Measurements from ENCODE around the gene IQCM.
"Not testable (repeated sequence)": the region's sequence is repeated elsewhere in the genome, so short reads cannot be mapped to it uniquely, and the experiment has no call there.

Gene IQCM

GRCh38 chr4:149426461-149426860 lies 389.2 kb downstream of the IQCM start:
- no peak for DNase-seq

GRCh38 chr4:149409555-149409962 lies 406.1 kb downstream of the IQCM start:
- DNase-seq, result no peak

GRCh38 chr4:149409146-149409545 lies 406.5 kb downstream of the IQCM start:
- peak; percentile 73 for DNase-seq

DNA sequence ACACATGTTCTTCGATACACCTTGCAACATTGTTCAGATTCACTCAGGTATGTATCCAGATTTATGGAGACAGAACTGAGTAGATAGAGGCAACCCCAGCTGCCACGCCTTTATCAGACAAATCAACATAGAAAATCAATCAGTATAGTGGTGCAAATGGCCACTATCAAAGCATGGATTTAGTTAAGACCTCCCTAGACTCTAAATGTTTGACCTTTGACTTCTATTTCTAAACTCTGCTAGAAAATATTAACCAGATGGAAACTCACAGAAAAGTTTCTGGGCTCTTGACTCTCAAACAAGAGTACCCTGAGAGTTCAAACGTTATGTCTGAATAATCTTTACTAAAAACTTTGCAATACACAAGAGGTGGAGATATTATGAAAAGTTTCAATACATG lies 411.5 kb downstream of the IQCM start:
- no peak for DNase-seq

- DNase-seq, result peak; percentile 3
Measured at GRCh38 chr4:149403081-149403480, 412.6 kb downstream of the IQCM start.

GRCh38 chr4:149398993-149399392 lies 416.6 kb downstream of the IQCM start:
- no peak for DNase-seq

DNA sequence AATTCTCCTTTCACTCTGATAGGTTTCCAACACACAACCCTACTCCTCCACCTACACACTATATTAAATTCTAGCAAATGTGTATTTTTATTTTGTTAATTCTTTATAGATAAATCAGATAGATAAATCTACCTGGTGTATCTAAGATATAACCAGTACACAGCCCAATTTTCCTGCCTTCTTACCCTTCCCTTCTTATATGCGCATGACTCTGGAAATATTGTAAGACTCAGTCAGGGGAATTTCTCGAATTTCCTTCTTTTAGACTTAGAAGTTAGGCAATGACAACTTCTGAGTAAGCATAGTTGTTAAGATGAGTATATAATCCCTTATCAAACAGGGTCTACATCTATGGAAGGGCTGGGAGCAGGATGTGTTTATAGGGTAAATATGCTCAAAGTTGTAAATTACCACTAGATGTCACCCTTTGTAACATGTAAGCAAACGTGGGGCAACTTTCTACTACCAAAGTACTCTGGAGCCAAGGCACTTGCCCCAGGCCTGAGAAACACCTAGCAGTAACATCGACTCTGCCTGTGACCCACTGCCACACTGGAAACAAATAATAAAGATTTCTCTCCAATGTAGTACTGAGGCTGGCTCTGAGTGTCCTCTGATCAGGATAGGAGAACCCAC lies 444.7 kb downstream of the IQCM start:
- DNase-seq, result peak; percentile 53

DNA sequence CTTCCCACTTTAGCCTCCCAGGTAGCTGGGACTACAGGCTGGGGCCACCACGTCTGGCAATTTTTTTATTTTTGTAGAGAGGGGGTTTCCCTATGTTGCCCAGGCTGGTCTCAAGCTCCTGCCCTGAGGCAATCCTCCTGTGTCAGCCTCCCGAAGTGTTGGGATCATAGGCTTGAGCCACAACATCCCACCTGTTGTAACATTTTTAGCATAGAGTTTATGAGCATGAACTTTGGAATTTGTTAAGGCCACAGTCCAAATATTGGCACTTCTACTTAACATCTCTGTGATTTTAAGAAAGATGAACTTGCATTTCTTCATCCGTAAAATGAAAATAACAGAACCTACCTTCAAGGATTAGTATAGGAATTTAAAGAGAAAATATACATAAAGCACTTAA lies 445.6 kb downstream of the IQCM start:
- no peak for DNase-seq

DNA sequence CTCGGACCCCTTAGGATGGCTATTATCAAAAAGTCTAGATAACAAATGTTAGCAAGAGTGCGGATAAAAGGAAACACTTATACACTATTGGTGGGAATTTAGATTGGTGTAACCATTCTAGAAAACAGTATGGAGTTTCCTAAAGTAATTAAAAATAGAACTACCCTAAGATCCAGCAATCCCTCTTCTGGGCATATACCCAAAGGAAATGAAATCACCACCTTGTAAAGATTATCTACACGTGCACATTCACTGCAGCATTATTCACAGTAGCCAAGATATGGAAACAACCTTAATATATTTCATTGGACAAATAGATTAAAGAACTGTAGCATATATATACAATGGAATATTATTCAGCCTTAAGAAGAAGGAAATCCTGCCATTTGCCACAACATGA lies 462.4 kb downstream of the IQCM start:
- DNase-seq, result no peak

DNA sequence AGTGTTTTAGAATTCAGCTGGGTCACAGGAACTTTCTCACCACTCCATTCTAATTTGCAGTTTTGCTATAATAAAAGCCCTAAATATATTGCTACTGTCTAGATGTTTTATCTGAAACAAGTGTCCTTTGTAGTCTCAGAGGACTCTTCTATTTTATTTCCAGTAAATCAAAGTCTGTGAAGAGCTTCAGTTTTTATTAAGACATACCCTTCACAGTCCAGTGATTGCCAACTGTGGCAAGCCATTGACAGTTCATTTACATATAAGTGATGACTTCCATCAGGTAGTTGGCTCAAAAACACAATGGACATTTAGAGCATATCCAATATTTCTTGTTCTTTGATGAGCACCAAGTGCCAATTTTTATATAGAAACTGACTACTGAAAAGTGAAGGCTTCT lies 466.1 kb downstream of the IQCM start:
- no peak for DNase-seq

DNA sequence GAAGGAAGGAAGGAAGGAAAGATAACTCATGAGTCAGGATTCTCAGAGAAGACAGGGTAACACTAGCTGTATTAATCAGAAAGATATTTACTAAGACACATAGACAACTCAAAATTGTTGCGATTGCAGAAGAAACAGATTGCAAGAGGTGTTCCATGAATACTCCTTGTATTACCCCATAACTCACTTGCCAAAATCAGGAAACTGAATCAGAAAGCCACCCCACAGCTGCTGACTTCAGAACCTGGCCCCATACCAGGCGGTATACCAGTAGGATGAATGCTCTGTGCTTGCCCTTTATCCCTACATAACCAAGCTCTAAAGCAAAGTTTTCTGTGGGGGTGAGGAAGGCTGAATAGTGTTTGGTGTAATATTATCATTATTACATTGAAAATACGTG lies 468.5 kb downstream of the IQCM start:
- no peak for DNase-seq

DNA sequence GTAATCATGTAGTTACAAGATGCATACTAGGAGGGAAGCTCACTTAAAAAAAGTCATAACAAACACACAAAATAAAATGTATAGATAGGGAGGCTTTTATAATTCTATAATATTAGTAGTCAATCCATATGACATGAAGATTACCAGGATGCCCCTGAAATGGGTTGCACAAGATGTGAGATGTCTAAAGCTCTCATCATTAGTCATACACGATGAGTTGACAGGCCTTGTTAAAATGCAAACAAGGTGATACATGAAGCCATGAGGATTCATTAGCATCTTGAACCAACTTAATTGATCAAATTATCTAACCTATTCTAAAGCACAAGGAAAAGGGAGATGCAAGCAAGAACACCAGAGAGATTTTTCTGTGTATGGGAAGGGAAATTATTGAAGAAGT lies 470.2 kb downstream of the IQCM start:
- DNase-seq, result no peak

DNA sequence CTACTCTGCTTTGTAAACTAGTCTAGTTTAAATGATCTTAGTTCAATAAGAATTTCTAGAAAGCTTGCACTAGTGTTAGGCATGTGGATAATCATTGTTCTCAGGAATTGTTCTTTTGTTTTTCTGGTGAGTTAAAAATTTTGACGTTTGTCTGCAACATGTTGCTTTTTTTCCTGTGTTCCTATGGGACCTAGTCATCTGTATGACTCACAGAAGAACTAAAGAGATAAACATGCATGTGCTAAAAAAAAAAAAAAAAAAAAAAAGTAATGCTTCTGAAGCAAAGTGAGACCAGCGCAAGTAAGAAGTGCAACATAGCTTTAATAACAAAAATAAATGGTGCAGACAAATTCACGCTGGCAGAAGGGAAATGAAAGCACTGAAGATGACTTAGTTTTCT lies 471.2 kb downstream of the IQCM start:
- peak; percentile 23 for DNase-seq

GRCh38 chr4:149343614-149344013 lies 472.0 kb downstream of the IQCM start:
- no peak for DNase-seq

DNA sequence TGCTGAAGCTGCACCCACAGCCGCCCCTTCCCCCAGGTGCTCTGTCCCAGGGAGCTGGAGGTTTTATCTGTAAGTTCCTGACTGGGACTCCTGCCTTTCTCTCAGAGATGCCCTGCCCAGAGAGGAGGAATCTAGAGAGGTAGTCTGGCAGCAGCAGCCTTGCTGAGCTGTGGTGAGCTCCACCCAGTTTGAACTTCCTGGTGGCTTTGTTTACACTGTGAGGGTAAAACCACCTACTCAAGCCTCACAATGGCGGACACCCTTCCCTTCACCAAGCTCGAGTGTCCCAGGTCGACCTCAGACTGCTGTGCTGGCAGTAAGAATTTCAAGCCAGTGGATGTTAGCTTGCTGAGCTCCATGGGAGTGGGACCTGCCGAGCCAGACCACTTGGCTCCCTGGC lies 474.5 kb downstream of the IQCM start:
- not testable (repeated sequence) for DNase-seq

DNA sequence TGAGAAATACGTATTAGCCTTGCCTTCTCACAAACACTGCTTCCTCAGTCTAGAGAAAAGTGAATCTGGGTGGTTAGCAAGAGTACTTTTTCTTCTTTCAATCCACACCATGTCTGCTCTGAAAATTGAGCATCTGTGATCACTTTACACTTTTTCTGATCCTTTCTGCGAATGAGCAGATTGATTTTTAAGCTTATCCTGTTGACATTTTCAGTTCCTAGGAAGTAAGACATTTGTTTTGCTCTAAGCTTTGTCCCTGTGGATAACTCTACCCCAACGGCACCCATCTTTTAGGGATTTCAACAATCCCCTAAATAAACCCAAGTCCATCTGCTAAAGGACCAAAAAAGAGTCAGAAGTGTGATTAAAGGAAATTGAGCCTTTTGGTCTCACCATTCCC lies 487.5 kb downstream of the IQCM start:
- DNase-seq, result no peak

DNA sequence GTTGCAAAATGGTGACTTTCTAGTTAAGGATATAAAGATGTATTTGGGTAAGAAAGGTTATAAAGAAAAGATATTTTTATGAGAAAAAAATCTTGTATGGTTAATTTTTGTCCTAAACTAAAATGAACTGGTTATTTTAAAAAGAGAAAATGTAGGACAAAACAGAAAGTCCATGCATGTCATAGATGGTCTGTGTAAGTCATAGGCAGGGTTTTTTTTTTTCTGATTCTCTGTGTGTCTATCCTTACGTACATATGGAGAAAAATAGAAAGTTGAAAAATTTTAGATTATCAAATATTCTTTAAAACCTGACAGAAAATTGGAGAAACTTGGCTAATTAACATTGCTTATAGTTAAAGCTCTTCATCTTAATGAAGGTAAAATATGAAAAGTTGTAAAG lies 493.4 kb downstream of the IQCM start:
- DNase-seq, result no peak

DNA sequence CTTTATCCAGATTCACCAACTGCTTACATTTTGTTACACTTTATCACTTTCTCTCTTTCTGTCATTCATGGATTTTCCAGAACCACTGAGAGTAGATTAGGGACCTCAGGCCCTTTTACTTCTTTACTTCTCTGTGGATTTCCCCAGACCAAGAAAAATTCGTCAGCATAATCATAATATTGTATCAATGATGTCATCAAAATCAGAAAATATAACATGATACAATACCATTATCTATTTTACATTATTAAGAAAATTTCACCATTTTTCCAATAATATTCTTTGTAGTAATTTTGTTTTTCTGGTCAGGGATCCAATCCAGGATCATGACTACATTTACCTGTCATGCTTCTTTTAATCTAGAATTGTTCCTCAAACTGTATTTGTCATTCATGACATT lies 494.2 kb downstream of the IQCM start:
- DNase-seq, result no peak

- no peak for DNase-seq
Measured at GRCh38 chr4:149311076-149311475, 504.6 kb downstream of the IQCM start.

DNA sequence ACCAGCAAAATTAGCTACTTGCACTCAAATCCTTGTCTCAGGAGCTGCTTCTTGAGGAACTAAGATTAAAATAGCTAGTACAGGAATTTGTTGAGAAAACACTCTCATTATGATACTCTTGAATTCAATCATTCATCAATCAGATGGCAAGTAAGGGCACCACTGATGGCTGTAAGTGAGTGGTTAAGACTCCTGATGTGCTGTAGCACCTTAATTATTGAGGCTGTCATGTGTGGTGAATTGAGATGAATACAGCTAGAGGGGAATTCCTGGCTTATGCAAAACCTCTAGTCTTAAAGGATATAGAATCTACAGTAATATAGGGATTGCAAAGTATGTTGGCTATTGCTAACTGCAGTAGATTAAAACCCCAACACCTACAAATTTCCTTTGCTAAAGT lies 509.1 kb downstream of the IQCM start:
- no peak for DNase-seq

Data from fibroblast of skin of abdomen (primary cell).